Mucosa of stomach (tissue), 1 donor: ENCODE data around the gene ERAL1.
A peak's percentile ranks its signal among the peaks of the same experiment; 100 is the strongest.

Experiments used
- H3K27me3 ChIP-seq: one replicate; pipeline ENCODE4 v1.7.0; 2013; ENCODE audit warnings: mild to moderate bottlenecking, low read length; ENCODE audit not compliant: control insufficient read depth, insufficient read depth
- H3K36me3 ChIP-seq: one replicate; pipeline ENCODE4 v1.7.0; 2013; ENCODE audit warnings: low read length; ENCODE audit not compliant: control insufficient read depth, insufficient read depth
- H3K4me1 ChIP-seq: one replicate; pipeline ENCODE4 v1.7.0; 2013; ENCODE audit warnings: mild to moderate bottlenecking, low read length; ENCODE audit not compliant: control insufficient read depth, insufficient read depth
- H3K4me3 ChIP-seq: one replicate; pipeline ENCODE4 v1.7.0; 2013; ENCODE audit warnings: low read length
- H3K9ac ChIP-seq: one replicate; pipeline ENCODE4 v1.7.0; 2013; ENCODE audit warnings: mild to moderate bottlenecking, low read length, moderate library complexity
- H3K9me3 ChIP-seq: one replicate; pipeline ENCODE4 v1.7.0; 2013; ENCODE audit warnings: mild to moderate bottlenecking, low read length, moderate library complexity; ENCODE audit not compliant: control insufficient read depth
- donor health status: Pancreatic carcinoma.

Gene ERAL1

GRCh38 chr17:28854457-28855335, at the start of gene ERAL1:
Gene ERAL1, plus strand, starts transcription at chr17:28855016. Its CDS starts 19 bp downstream, at chr17:28855035.
- no peaks in the 10 kb centered on the region for H3K27me3 ChIP-seq

GRCh38 chr17:28807925-28808634, 46.7 kb upstream of the ERAL1 start:
- no peaks in the 10 kb centered on the region for H3K9me3 ChIP-seq
- no peaks in the 10 kb centered on the region for H3K36me3 ChIP-seq
- H3K4me1 ChIP-seq, result peaks cover 28% of the 10 kb centered on the region
- peak overlapping the region; percentile 45 for H3K9ac ChIP-seq
- no peaks in the 10 kb centered on the region for H3K27me3 ChIP-seq
- H3K4me3 ChIP-seq, result no peak overlapping the region

More at GRCh38 chr17:28854457-28855335, at the start of gene ERAL1:
- H3K9ac ChIP-seq, result peak within 1 kb of the TSS; percentile 80
- H3K9me3 ChIP-seq, result no peaks in the 10 kb centered on the region
- H3K36me3 ChIP-seq, result peaks cover 17% of the 10 kb centered on the region
- peaks cover 10% of the 10 kb centered on the region for H3K4me1 ChIP-seq
- H3K4me3 ChIP-seq, result peak within 1 kb of the TSS; percentile 56

- Histone ChIP-seq H3K4me3 (no peak overlapping the region), H3K27me3 (no peaks in the 10 kb centered on the region), H3K36me3 (no peaks in the 10 kb centered on the region), H3K9ac (no peak overlapping the region), H3K4me1 (peaks cover 28% of the 10 kb centered on the region), H3K9me3 (no peaks in the 10 kb centered on the region)
These were observed 44.4 kb upstream of the ERAL1 start for GRCh38 chr17:28810437-28810836.

- no peaks in the 10 kb centered on the region for H3K9me3 ChIP-seq
- H3K4me1 ChIP-seq, result peaks cover 28% of the 10 kb centered on the region
- peak overlapping the region; percentile 87 for H3K9ac ChIP-seq
- H3K36me3 ChIP-seq, result no peaks in the 10 kb centered on the region
- no peaks in the 10 kb centered on the region for H3K27me3 ChIP-seq
- H3K4me3 ChIP-seq, result peak overlapping the region; percentile 89
These were observed 43.1 kb upstream of the ERAL1 start for GRCh38 chr17:28811651-28812090.

GRCh38 chr17:28812091-28812747, 42.6 kb upstream of the ERAL1 start:
- Histone ChIP-seq H3K4me1 (peaks cover 26% of the 10 kb centered on the region), H3K9me3 (no peaks in the 10 kb centered on the region), H3K4me3 (peak overlapping the region; percentile 89), H3K9ac (peak overlapping the region; percentile 87), H3K36me3 (no peaks in the 10 kb centered on the region), H3K27me3 (no peaks in the 10 kb centered on the region)

GRCh38 chr17:28812748-28813377, 42.0 kb upstream of the ERAL1 start:
- peak overlapping the region; percentile 87 for H3K9ac ChIP-seq
- peaks cover 19% of the 10 kb centered on the region for H3K4me1 ChIP-seq
- H3K36me3 ChIP-seq, result no peaks in the 10 kb centered on the region

GRCh38 chr17:28816540-28816939, 38.3 kb upstream of the ERAL1 start:
- Histone ChIP-seq H3K9ac (no peak overlapping the region), H3K4me3 (no peak overlapping the region), H3K9me3 (no peaks in the 10 kb centered on the region), H3K36me3 (no peaks in the 10 kb centered on the region), H3K27me3 (no peaks in the 10 kb centered on the region), H3K4me1 (no peaks in the 10 kb centered on the region)

More at GRCh38 chr17:28812748-28813377, 42.0 kb upstream of the ERAL1 start:
- Histone ChIP-seq H3K4me3 (peak overlapping the region; percentile 89), H3K27me3 (no peaks in the 10 kb centered on the region), H3K9me3 (no peaks in the 10 kb centered on the region)

- H3K9me3 ChIP-seq, result no peaks in the 10 kb centered on the region
- H3K9ac ChIP-seq, result no peak overlapping the region
- H3K27me3 ChIP-seq, result no peaks in the 10 kb centered on the region
- H3K4me3 ChIP-seq, result no peak overlapping the region
- H3K36me3 ChIP-seq, result no peaks in the 10 kb centered on the region
- no peaks in the 10 kb centered on the region for H3K4me1 ChIP-seq
These were observed 36.0 kb upstream of the ERAL1 start for GRCh38 chr17:28818819-28819221.

- H3K36me3 ChIP-seq, result no peaks in the 10 kb centered on the region
- H3K27me3 ChIP-seq, result no peaks in the 10 kb centered on the region
- no peaks in the 10 kb centered on the region for H3K4me1 ChIP-seq
- no peak overlapping the region for H3K9ac ChIP-seq
- H3K9me3 ChIP-seq, result no peaks in the 10 kb centered on the region
- H3K4me3 ChIP-seq, result no peak overlapping the region
These were observed 35.2 kb upstream of the ERAL1 start for GRCh38 chr17:28819582-28819981.

GRCh38 chr17:28827672-28828071, 27.1 kb upstream of the ERAL1 start:
- H3K4me3 ChIP-seq, result no peak overlapping the region
- H3K27me3 ChIP-seq, result no peaks in the 10 kb centered on the region
- no peak overlapping the region for H3K9ac ChIP-seq
- no peaks in the 10 kb centered on the region for H3K4me1 ChIP-seq
- H3K36me3 ChIP-seq, result no peaks in the 10 kb centered on the region
- no peaks in the 10 kb centered on the region for H3K9me3 ChIP-seq

GRCh38 chr17:28828294-28829040, 26.3 kb upstream of the ERAL1 start:
- no peak overlapping the region for H3K9ac ChIP-seq
- H3K9me3 ChIP-seq, result no peaks in the 10 kb centered on the region
- no peaks in the 10 kb centered on the region for H3K36me3 ChIP-seq
- no peaks in the 10 kb centered on the region for H3K4me1 ChIP-seq
- H3K4me3 ChIP-seq, result no peak overlapping the region
- H3K27me3 ChIP-seq, result no peaks in the 10 kb centered on the region
